ENCODE data around the gene ERFL. TPM values are rescaled to one million over a fixed set of nuclear protein-coding genes. Genes with fewer than 3 reads are reported as not detected.

The ERFL gene
- total RNA-seq, 2 experiments from 2014 or later: 1.1 to 1.2 TPM

- Mint-ChIP-seq H3K27ac (peak overlapping the region; percentile 35), H3K27me3 (no peaks in the 10 kb centered on the region), H3K4me1 (peaks cover 56% of the 10 kb centered on the region), H3K9me3 (no peaks in the 10 kb centered on the region), H3K36me3 (peaks cover 48% of the 10 kb centered on the region), H3K4me3 (no peak overlapping the region)
- no peak for DNase-seq
Measured at GRCh38 chr19:41890936-41891335, 37.3 kb downstream of the ERFL start.

GRCh38 chr19:41889896-41890295 lies 38.4 kb downstream of the ERFL start:
- Mint-ChIP-seq H3K4me1 (peaks cover 57% of the 10 kb centered on the region), H3K4me3 (peak overlapping the region; percentile 24), H3K36me3 (peaks cover 52% of the 10 kb centered on the region), H3K9me3 (no peaks in the 10 kb centered on the region), H3K27me3 (no peaks in the 10 kb centered on the region), H3K27ac (peak overlapping the region; percentile 65)
- no peak for DNase-seq

- Mint-ChIP-seq H3K4me3 (peak overlapping the region; percentile 79), H3K9me3 (no peaks in the 10 kb centered on the region), H3K36me3 (peaks cover 51% of the 10 kb centered on the region), H3K27ac (peak overlapping the region; percentile 92), H3K4me1 (peaks cover 52% of the 10 kb centered on the region), H3K27me3 (no peaks in the 10 kb centered on the region)
- DNase-seq: no peak
Measured at GRCh38 chr19:41888926-41889325, 39.3 kb downstream of the ERFL start.

GRCh38 chr19:41887711-41888382 lies 40.4 kb downstream of the ERFL start:
- Mint-ChIP-seq H3K27me3 (no peaks in the 10 kb centered on the region), H3K9me3 (no peaks in the 10 kb centered on the region), H3K4me1 (peaks cover 48% of the 10 kb centered on the region), H3K27ac (peak overlapping the region; percentile 92), H3K4me3 (peak overlapping the region; percentile 79), H3K36me3 (peaks cover 54% of the 10 kb centered on the region)
- peak; percentile 92 for DNase-seq

GRCh38 chr19:41886761-41887710 lies 41.2 kb downstream of the ERFL start:
- Mint-ChIP-seq H3K36me3 (peaks cover 55% of the 10 kb centered on the region), H3K9me3 (no peaks in the 10 kb centered on the region), H3K27ac (peak overlapping the region; percentile 92), H3K4me3 (peak overlapping the region; percentile 79), H3K27me3 (no peaks in the 10 kb centered on the region), H3K4me1 (peaks cover 53% of the 10 kb centered on the region)
- DNase-seq: peak; percentile 73

- H3K4me3 Mint-ChIP-seq: peak overlapping the region; percentile 93
- peak; percentile 95 for DNase-seq
- peak overlapping the region; percentile 95 for H3K27ac Mint-ChIP-seq
- no peaks in the 10 kb centered on the region for H3K9me3 Mint-ChIP-seq
- H3K36me3 Mint-ChIP-seq: peaks cover 38% of the 10 kb centered on the region
- peaks cover 53% of the 10 kb centered on the region for H3K4me1 Mint-ChIP-seq
- H3K27me3 Mint-ChIP-seq: no peaks in the 10 kb centered on the region
Measured at GRCh38 chr19:41883821-41884733, 44.2 kb downstream of the ERFL start.

- Mint-ChIP-seq H3K27ac (peak overlapping the region; percentile 95), H3K27me3 (no peaks in the 10 kb centered on the region), H3K9me3 (no peaks in the 10 kb centered on the region), H3K4me1 (peaks cover 52% of the 10 kb centered on the region), H3K36me3 (peaks cover 33% of the 10 kb centered on the region), H3K4me3 (peak overlapping the region; percentile 93)
- DNase-seq: no peak
Measured at GRCh38 chr19:41883463-41883820, 44.8 kb downstream of the ERFL start.

- H3K9me3 Mint-ChIP-seq: no peaks in the 10 kb centered on the region
- peaks cover 52% of the 10 kb centered on the region for H3K4me1 Mint-ChIP-seq
- peak within 1 kb of the TSS; percentile 95 for H3K27ac Mint-ChIP-seq
- peak; percentile 66 for DNase-seq
- peak within 1 kb of the TSS; percentile 93 for H3K4me3 Mint-ChIP-seq
- H3K27me3 Mint-ChIP-seq: no peaks in the 10 kb centered on the region
- peaks cover 28% of the 10 kb centered on the region for H3K36me3 Mint-ChIP-seq
Measured at GRCh38 chr19:41882568-41883462, 45.4 kb downstream of the ERFL start, which contains the start of gene ARHGEF1. ARHGEF1 (plus strand) TSS chr19:41883184; CDS start chr19:41888083, 4,899 bp downstream.

- no peak for DNase-seq
- no peaks in the 10 kb centered on the region for H3K27me3 Mint-ChIP-seq
- H3K4me1 Mint-ChIP-seq: peaks cover 60% of the 10 kb centered on the region
- no peaks in the 10 kb centered on the region for H3K9me3 Mint-ChIP-seq
- no peak overlapping the region for H3K4me3 Mint-ChIP-seq
- peaks cover 17% of the 10 kb centered on the region for H3K36me3 Mint-ChIP-seq
- no peak overlapping the region for H3K27ac Mint-ChIP-seq
Measured at GRCh38 chr19:41880329-41880708, 47.9 kb downstream of the ERFL start.

GRCh38 chr19:41879670-41880328 lies 48.5 kb downstream of the ERFL start:
- Mint-ChIP-seq H3K27me3 (no peaks in the 10 kb centered on the region), H3K36me3 (peaks cover 13% of the 10 kb centered on the region), H3K4me3 (no peak overlapping the region), H3K27ac (no peak overlapping the region), H3K4me1 (peaks cover 58% of the 10 kb centered on the region), H3K9me3 (no peaks in the 10 kb centered on the region)
- DNase-seq: no peak

GRCh38 chr19:41879080-41879479 lies 49.2 kb downstream of the ERFL start:
- Mint-ChIP-seq H3K9me3 (no peaks in the 10 kb centered on the region), H3K36me3 (peaks cover 11% of the 10 kb centered on the region), H3K4me1 (peaks cover 60% of the 10 kb centered on the region), H3K4me3 (no peak overlapping the region), H3K27me3 (no peaks in the 10 kb centered on the region), H3K27ac (peak overlapping the region; percentile 91)
- no peak for DNase-seq

GRCh38 chr19:41877916-41878905 lies 50.0 kb downstream of the ERFL start:
- Mint-ChIP-seq H3K4me1 (peaks cover 62% of the 10 kb centered on the region), H3K9me3 (no peaks in the 10 kb centered on the region), H3K27me3 (no peaks in the 10 kb centered on the region), H3K36me3 (peaks cover 5% of the 10 kb centered on the region), H3K4me3 (peak overlapping the region; percentile 82), H3K27ac (peak overlapping the region; percentile 91)
- DNase-seq: peak; percentile 52

Data from activated naive CD8-positive, alpha-beta T cell treated with anti-CD3 and anti-CD28 coated beads for 36 hours (primary cell).